IMR-90 (cell line): ENCODE results near the gene DPAGT1. TPM values are rescaled to one million over a fixed set of nuclear protein-coding genes. Genes with fewer than 3 reads are reported as not detected.

Source experiments
- ATAC-seq: fragments of 200-7000 bp; cut with Tn5 transposase; 2 replicates; pipeline ENCODE4 v1.9.1; 2020; ENCODE audit warnings: low read depth, mild to moderate bottlenecking, moderate library complexity
- BruUV-seq: library from RNA; stranded (reverse); fragments of 400-500 nt; replicated peaks from 2 replicates; lab custom pipeline; 2021; lab: Mats Ljungman, UMichigan
- CTCF ChIA-PET: fragments of 300-600 bp; formaldehyde crosslinking; extraction: SDS; loops from one replicate; lab custom pipeline; 2021; ENCODE audit warnings: antibody characterized with exemption; lab: Yijun Ruan, JAX
- POLR2A ChIA-PET: fragments of 300-600 bp; sonication (Branson Sonifier 250); formaldehyde crosslinking; loops from one replicate; lab custom pipeline; 2022; ENCODE audit warnings: antibody characterized with exemption; ENCODE audit not compliant: unreplicated experiment; lab: Charles Lee
- DNase-seq: peaks from one replicate; pipeline ENCODE4 v3.0.0; 2013
- H2AFZ ChIP-seq: replicated peaks from 2 replicates; pipeline ENCODE3; 2013; ENCODE audit warnings: low read length, mild to moderate bottlenecking; ENCODE audit not compliant: poor library complexity
- H2AK5ac ChIP-seq: 2 replicates; pipeline ENCODE4 v1.6.1; 2013; ENCODE audit warnings: low read depth, low read length, inconsistent platforms
- H2AK9ac ChIP-seq: replicated peaks from 2 replicates; pipeline ENCODE3; 2013; ENCODE audit warnings: mild to moderate bottlenecking, low read depth, low read length, moderate library complexity; ENCODE audit not compliant: poor library complexity
- H2BK120ac ChIP-seq: 2 replicates; pipeline ENCODE4 v1.6.1; 2013; ENCODE audit warnings: low read depth, low read length, inconsistent platforms
- H2BK15ac ChIP-seq: 3 replicates; pipeline ENCODE4 v1.6.1; 2013; ENCODE audit warnings: low read depth, low read length, inconsistent platforms
- H2BK20ac ChIP-seq: 2 replicates; pipeline ENCODE4 v1.6.1; 2013; ENCODE audit warnings: low read depth, mild to moderate bottlenecking, inconsistent platforms, low read length, moderate library complexity
- H2BK5ac ChIP-seq: 2 replicates; pipeline ENCODE4 v1.6.1; 2013; ENCODE audit warnings: mild to moderate bottlenecking, low read depth, low read length, inconsistent platforms; ENCODE audit not compliant: poor library complexity, severe bottlenecking
- H3K14ac ChIP-seq: replicated peaks from 2 replicates; pipeline ENCODE4 v1.6.1; 2013; ENCODE audit warnings: low read depth, low read length, inconsistent platforms
- H3K18ac ChIP-seq: 2 replicates; pipeline ENCODE4 v1.6.1; 2013; ENCODE audit warnings: low read depth, low read length, control low read depth
- H3K23ac ChIP-seq: 2 replicates; pipeline ENCODE4 v1.6.1; 2013; ENCODE audit warnings: low read depth, low read length, inconsistent platforms
- H3K27ac ChIP-seq: 2 replicates; pipeline ENCODE4 v1.5.1; 2013; ENCODE audit warnings: mild to moderate bottlenecking, control low read depth, low read length; ENCODE audit not compliant: insufficient read depth
- H3K27me3 ChIP-seq: 2 replicates; pipeline ENCODE4 v1.6.1; 2013; ENCODE audit warnings: low read length; ENCODE audit not compliant: control insufficient read depth, insufficient read depth
- H3K36me3 ChIP-seq: 2 replicates; pipeline ENCODE4 v1.6.1; 2013; ENCODE audit warnings: low read length, mixed read lengths; ENCODE audit not compliant: control insufficient read depth, insufficient read depth
- H3K4ac ChIP-seq: 2 replicates; pipeline ENCODE4 v1.6.1; 2013; ENCODE audit warnings: low read depth, low read length, inconsistent platforms
- H3K4me1 ChIP-seq: 2 replicates; pipeline ENCODE4 v1.6.1; 2013; ENCODE audit warnings: low read length, mixed read lengths; ENCODE audit not compliant: control insufficient read depth, insufficient read depth
- H3K4me2 ChIP-seq: 2 replicates; pipeline ENCODE4 v1.6.1; 2013; ENCODE audit warnings: low read depth, mild to moderate bottlenecking, control low read depth, low read length, moderate library complexity
- H3K4me3 ChIP-seq: 2 replicates; pipeline ENCODE4 v1.5.1; 2013; ENCODE audit warnings: low read depth, mild to moderate bottlenecking, control low read depth, low read length, moderate library complexity; ENCODE audit not compliant: insufficient read depth
- H3K56ac ChIP-seq: 2 replicates; pipeline ENCODE4 v1.6.1; 2013; ENCODE audit warnings: low read length, inconsistent platforms; ENCODE audit not compliant: insufficient read depth; ENCODE audit errors: extremely low read depth
- H3K79me1 ChIP-seq, 2 experiments: 2 replicates each; pipeline ENCODE4 v1.6.1; 2013; ENCODE audit warnings: low read length in 2 of 2, inconsistent platforms in 1 of 2, low read depth in 1 of 2
- H3K9ac ChIP-seq: 2 replicates; pipeline ENCODE4 v1.6.1; 2013; ENCODE audit warnings: low read depth, low read length, control low read depth
- H3K9me1 ChIP-seq: 2 replicates; pipeline ENCODE4 v1.6.1; 2013; ENCODE audit warnings: low read length, inconsistent platforms; ENCODE audit not compliant: insufficient read depth
- H3K9me3 ChIP-seq: 2 replicates; pipeline ENCODE4 v1.6.1; 2013; ENCODE audit warnings: low read length; ENCODE audit not compliant: control insufficient read depth, insufficient read depth
- H4K20me1 ChIP-seq: 2 replicates; pipeline ENCODE4 v1.6.1; 2013; ENCODE audit warnings: low read length, inconsistent platforms; ENCODE audit not compliant: insufficient read depth
- H4K5ac ChIP-seq: 2 replicates; pipeline ENCODE4 v1.6.1; 2013; ENCODE audit warnings: mild to moderate bottlenecking, low read depth, low read length, control low read depth
- H4K8ac ChIP-seq, 2 experiments: 2 replicates each; pipeline ENCODE4 v1.6.1; 2013; ENCODE audit warnings: low read depth in 2 of 2, low read length in 2 of 2, control low read depth in 1 of 2, inconsistent platforms in 1 of 2
- H4K91ac ChIP-seq: 2 replicates; pipeline ENCODE4 v1.6.1; 2013; ENCODE audit warnings: low read depth, low read length, inconsistent platforms; ENCODE audit not compliant: insufficient read depth
- BHLHE40 ChIP-seq: fragments of 150-350 bp; IDR thresholded peaks from 2 replicates; pipeline ENCODE4 v1.6.1; 2016; ENCODE audit warnings: mild to moderate bottlenecking, low read depth, low read length
- CEBPB ChIP-seq: IDR thresholded peaks from 2 replicates; pipeline ENCODE4 v1.6.1; 2012; ENCODE audit warnings: low read depth, low read length, improper control_type of control experiment
- WGBS, 2 experiments: methylation state at CpG; one replicate each; pipeline versions ENCODE4 v1.1.5 to v1.1.7; 2013; ENCODE audit warnings: missing lambda C conversion rate in 2 of 2; ENCODE audit not compliant: insufficient read length in 1 of 2; ENCODE audit errors: extremely low coverage in 2 of 2; 5-methylcytosine and 5-hydroxymethylcytosine counted together
- dilution Hi-C: fragments of 300-500 bp; cut with HindIII; formaldehyde crosslinking; loops from one replicate; pipeline ENCODE4 v1.14.3; 2018; ENCODE audit warnings: low sequenced_read_pairs; ENCODE audit not compliant: unreplicated experiment
- in situ Hi-C: fragments of 300-500 bp; cut with MboI; formaldehyde crosslinking; loops from 3 replicates; pipeline ENCODE4 v1.14.3; 2019; ENCODE audit warnings: low sequenced_read_pairs, inconsistent platforms, mixed read lengths
- intact Hi-C: fragments of 100-400 bp; cut with micrococcal nuclease; formaldehyde crosslinking; loops from 2 replicates; pipeline ENCODE4 v1.10.0; 2022
- polyA plus RNA-seq, 3 experiments: library from polyadenylated mRNA; depleted of rRNA; stranded (reverse); fragments of >200 nt; gene quantifications; 2 replicates each; pipeline ENCODE4 v1.2.3, GENCODE V29; 2012; ENCODE audit warnings: low replicate concordance in 1 of 3
- total RNA-seq: library from RNA; depleted of rRNA; stranded (reverse); fragments of >200 nt; gene quantifications from 2 replicates; pipeline ENCODE4 v1.2.3, GENCODE V29; 2012

DPAGT1 gene
- total and polyA plus RNA-seq, 2 of the 4 experiments (the other 2 are of a cell fraction) = 15.2 to 53.4 TPM

DNA sequence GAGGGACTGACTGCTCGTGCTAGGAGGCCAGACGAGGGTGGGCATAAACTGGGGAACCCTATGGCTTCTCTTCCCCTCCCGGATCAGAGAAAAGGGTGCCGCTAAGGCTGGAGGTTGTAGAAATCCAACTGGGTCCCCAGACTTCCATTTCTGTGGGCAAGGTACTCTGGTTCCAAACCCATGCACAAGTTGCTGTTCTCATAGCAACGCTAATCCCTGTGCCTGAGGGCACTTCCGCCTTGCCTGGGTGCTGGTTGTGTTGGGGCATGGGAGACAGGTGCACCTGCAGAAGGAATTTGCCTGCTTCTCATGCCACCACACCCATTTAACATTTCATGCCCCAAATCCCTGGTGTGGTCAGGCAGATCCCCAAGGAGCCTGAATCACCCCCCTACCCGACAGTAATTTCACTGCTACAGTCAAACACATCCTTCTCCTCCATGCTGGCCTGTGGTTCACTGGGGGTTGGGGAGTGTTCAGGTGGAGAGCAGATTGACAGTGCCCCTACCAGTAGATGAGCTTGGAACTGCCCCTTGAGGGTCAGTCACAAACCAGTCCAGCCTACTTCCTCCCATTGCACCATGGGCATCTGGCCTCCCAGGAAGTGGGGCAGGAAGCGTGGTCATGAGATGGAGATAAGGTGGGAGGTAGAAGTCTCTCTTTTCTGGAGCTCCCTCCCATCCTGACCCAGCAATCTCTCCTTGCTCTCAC, 6.6 kb upstream of the DPAGT1 start:
- Histone ChIP-seq H3K4me1 (peaks cover 9% of the 10 kb centered on the region), H3K36me3 (peaks cover 19% of the 10 kb centered on the region), H3K14ac (0 out of 2 replicates have a peak overlapping the region, but pooled peaks have one; percentile 11), H2BK20ac (no peak overlapping the region), H2BK15ac (no peak overlapping the region), H2BK5ac (no peak overlapping the region), H3K27me3 (no peaks in the 10 kb centered on the region), H2AFZ (peak overlapping the region; percentile 91), H4K5ac (no peak overlapping the region), H4K8ac (peak overlapping the region in 1 of 2 experiments; percentile 22; a peak in 2 of 4 replicates), H2AK9ac (peak overlapping the region; percentile 89), H3K23ac (peak overlapping the region; percentile 10), H3K9me3 (no peaks in the 10 kb centered on the region), H3K79me1 (peaks cover 21 to 52% of the 10 kb centered on the region in 2 experiments), H2BK120ac (no peak overlapping the region), H3K27ac (peak overlapping the region; percentile 36; the same call in 1 of the 2 replicates), H3K4ac (peak overlapping the region; percentile 19; the same call in 1 of the 2 replicates), H4K91ac (no peak overlapping the region), H3K18ac (no peak overlapping the region), H3K9ac (peak overlapping the region; percentile 81), H3K4me2 (peak overlapping the region; percentile 95), H4K20me1 (peaks cover 4% of the 10 kb centered on the region; the same call in 1 of the 2 replicates), H3K56ac (no peak overlapping the region), H3K9me1 (peaks cover 21% of the 10 kb centered on the region), H2AK5ac (peak overlapping the region; percentile 52; the same call in 1 of the 2 replicates), H3K4me3 (peak overlapping the region; percentile 45)
- DNase-seq = peak; percentile 27
- intact Hi-C loops = loop anchor here (10.0 kb wide), 1 partner anchor 366 kb away; no protein-coding TSS in a partner anchor
- TF ChIP-seq BHLHE40 (no peak), CEBPB (no peak)
- in situ Hi-C loops = no loop called here
- no TSS peak for BruUV-seq
- WGBS, 2 experiments = 20% methylated on average over 2 of the region's 8 CpGs; no CpG with 5 or more reads in 1 of the 2 experiments
- ChIA-PET POLR2A (interaction anchor here (0.6 kb wide), 1 partner anchor 78 kb away, joined by 18 read pairs; no protein-coding TSS in a partner anchor), CTCF (no interaction called here)
- dilution Hi-C loops = no loop called here
- no peak for ATAC-seq
